GM19467 (cell line): ENCODE data around the gene FAM13C.
"Not testable (repeated sequence)": the region's sequence is repeated elsewhere in the genome, so short reads cannot be mapped to it uniquely, and the experiment has no call there.

Source experiments
- ATAC-seq: cut with Tn5 transposase; IDR thresholded peaks from one replicate; pipeline ENCODE4 v1.9.1; 2021; ENCODE audit warnings: mild to moderate bottlenecking, moderate library complexity; ENCODE audit not compliant: unreplicated experiment

The FAM13C gene

DNA sequence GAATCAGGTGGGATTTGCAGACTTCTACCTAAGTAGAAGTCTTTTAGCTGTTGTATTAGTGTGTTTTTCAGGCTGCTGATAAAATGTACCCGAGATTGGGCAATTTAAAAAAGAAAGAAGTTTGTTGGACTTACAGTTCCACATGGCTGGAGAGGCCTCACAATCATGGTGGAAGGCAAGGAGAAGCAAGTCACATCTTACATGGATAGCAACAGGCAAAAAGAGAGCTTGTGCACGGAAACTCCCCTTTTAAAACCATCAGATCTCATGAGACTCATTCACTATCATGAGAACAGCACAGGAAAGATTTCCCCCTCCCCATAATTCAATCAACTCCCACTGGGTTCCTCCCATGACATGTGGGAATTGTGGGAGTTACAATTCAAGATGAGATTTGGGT, 123.2 kb downstream of the FAM13C start:
- not testable (repeated sequence) for ATAC-seq

- no peak for ATAC-seq
Observed at GRCh38 chr10:59237775-59238174, 124.6 kb downstream of the FAM13C start.

DNA sequence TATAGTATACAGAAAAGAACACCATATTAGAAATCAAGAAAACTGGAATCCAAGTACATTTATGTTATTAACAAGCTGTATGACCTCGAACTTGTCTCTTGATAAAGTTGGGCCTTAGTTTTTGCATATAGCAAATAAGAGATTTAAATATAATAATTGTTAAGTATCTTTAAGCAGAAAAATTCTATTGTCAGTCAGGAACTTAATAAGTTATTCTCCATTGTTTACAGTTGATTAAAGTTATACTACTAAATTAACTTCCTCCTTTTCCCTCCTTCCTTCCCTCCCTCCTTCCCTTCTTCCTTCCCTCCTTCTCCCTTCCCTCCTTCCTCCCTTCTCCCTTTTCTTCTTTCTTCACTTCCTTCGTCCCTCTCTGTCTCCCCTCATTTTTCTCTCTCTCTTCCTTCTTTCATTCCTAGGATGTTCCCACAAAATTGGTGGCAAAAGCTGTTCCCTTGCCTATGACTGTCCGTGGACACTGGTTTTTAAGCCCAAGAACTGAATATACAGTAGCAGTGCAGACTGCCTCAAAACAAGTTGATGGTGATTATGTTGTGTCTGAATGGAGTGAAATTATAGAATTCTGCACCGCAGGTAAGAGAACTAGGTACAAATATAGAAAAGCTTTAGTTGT, 126.2 kb downstream of the FAM13C start:
- ATAC-seq = no peak

DNA sequence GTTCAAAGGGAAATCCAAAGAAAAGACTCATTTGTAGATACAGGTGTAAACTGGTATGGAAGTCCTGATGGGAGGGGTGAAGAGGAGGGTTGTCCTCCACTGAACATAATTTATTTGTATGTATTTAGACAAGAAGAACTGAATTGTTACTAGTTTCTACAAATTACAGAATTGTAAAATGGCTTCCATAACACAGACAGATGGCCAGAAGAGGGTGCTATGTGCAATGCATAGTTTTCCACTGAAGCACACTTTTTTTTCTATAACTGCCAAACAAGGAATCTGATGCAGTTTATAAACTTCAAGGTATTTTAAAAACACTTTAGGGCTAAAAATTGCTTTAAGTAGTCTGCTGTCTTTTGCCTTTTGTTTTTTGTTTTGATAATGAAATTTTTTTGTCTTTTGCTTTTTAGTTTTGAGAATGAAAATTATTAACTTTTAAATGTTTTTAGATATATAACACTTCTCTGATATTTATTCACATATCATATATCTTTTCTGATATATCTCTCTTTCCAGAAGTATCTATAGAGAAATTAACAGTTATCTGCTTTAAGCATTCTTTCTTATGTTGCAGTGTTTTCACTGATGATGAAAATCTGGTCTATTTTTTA, 127.4 kb downstream of the FAM13C start:
- ATAC-seq = no peak

GRCh38 chr10:59234194-59234593, 128.2 kb downstream of the FAM13C start:
- ATAC-seq = no peak

DNA sequence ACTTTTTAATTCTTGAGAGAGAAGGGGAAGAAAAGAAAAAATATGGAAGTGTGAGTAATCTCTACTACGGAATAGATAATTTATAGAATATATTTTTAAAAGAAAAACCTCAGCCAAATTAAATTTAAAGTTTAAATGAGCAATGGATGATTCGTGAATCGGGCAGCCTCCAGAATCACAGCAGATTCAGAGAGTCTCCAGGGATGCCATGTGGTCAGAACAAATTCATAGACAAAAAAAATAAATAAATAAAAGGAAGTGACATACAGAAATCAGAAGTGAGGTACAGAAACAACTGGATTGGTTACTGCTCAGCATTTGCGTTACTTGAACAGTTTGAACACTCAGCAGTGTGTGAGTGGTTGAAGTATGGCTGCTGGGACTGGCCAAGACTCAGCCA, 132.9 kb downstream of the FAM13C start:
- ATAC-seq = no peak

GRCh38 chr10:59227136-59227673, 135.1 kb downstream of the FAM13C start:
- no peak for ATAC-seq

- no peak for ATAC-seq
Observed at GRCh38 chr10:59225211-59225610, 137.1 kb downstream of the FAM13C start.

- ATAC-seq = not testable (repeated sequence)
Observed at GRCh38 chr10:59223597-59223996, 138.8 kb downstream of the FAM13C start.

DNA sequence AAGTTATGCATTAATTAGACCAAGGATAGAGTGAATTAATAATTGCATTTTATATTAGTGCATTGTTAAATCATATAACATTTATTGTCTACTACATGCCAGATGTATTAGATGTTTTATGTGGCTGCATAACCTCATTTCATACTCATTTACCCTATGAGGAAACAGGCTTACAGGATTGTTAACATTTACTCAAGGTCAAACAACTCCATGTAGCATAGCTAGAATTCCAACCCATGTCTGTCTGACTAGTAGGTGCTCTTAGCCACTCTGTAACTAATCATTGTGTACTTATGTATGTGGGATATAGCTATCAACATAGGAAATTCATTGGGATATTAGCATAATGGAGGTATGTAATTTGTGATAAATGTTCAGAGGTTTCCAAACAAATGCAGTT, 139.6 kb downstream of the FAM13C start:
- no peak for ATAC-seq

DNA sequence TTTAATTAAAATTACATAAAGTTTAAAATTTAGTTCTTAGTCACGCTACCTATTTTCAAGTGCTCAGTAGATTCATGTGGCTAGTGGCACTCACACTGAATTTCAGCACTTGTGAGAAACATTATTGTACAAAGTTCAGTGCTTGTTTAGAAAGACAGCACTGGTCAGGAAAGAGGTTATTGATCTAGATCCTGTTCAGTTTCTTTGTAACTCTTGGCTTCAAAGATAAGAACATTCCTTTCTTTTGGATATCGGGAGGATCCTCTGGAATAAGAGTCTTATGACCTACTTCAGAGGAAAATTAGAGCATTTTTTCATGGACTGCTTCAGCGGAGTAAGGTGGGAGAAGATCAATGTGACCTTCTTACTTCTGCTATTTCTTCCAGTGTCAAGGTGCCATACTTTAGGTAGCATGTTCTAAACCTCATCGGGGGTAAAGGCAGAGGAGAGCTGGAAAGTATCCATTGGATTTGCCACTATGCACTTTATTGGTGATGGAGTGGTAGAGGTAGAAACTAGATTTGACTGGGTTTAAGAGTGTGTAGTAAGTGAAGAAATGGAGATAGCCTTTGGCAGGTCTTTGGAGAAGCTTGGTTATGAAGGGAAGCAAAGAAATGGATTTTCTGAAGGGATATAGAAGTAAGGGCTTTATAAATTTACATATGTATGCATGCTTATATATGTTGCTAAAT, 146.0 kb downstream of the FAM13C start:
- no peak for ATAC-seq

GRCh38 chr10:59214160-59214559, 148.2 kb downstream of the FAM13C start:
- ATAC-seq = no peak

DNA sequence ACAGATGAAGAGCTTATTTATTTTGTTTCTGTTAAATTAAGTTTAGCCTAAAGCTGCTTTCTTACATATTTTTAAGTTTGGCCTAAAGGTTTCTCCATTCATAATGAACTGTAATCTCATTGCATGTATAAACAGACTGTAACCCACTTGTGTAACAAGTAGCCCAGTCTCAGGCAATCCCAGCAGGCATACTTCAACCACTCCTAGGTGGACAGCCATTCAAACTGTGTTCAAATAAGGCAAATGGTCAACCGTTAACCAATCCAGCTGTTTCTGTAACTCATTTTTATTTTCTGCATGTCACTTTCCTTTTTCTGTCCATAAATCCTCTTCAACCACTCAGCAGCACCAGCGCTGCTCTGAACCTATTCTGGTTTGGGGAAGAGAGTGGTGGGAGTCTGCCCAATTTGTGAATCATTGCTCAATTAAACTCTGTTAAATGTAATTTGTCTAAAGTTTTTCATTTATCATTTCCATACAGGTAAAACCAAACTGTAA, 150.0 kb downstream of the FAM13C start:
- no peak for ATAC-seq

- no peak for ATAC-seq
Observed at GRCh38 chr10:59206204-59206720, 156.1 kb downstream of the FAM13C start.
